ENCODE results near the gene GSTM3. TPM values are rescaled to one million over a fixed set of nuclear protein-coding genes. Genes with fewer than 3 reads are reported as not detected.

Gene GSTM3
- total and polyA plus RNA-seq, 2 of the 13 experiments (the other 11 are each of a cell fraction or from before 2014, with no cell fraction given) = 127 to 142 TPM

DNA sequence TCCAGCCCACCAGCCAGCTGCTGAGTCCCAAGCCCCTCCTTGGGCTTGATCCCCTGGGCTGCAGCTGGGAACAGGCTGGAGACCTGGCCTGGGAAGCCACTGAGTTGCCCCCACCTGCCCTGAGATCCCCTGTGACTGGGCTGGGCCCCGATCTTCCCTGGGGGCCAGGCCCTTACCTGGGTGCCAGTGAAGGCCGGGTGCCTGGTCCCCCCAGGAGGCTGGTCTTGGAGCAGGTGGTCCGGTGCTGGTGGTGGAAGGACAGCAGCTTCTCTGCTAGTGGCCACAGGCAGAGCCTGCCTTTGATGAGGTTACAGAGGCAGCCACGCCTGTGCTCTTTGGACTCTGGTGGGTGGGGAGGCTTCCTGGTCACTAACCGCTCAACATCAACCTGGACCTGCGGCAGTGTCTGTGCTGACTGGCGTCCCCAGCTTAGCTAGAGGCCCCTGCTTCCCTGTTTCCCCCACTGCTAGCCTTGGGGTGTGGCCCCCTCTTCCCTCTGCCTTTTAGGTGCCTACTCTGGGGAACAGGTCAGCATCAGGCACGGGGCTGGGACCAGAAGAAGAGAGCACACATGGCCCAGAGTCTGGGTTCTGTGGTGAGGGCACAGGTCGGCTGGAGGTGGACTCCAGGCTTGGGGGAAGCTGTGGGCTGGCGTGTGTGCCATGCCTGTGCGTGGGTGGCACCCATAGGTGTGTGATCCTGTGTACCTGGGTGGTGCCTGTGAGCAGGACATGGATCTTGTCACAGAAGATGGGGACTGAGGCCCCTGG is 23.0 kb upstream of the GSTM3 start, which contains the start of gene EPS8L3 (continued):
- TF ChIP-seq GABPB1 (CRISPR knock-in tag; IDR thresholded peaks at IDR 0.05) (peak; percentile 59), CHD2 (IDR thresholded peaks at IDR 0.05; ENCODE audit: low read depth, low read length) (no peak), MYC (CRISPR knock-in tag; IDR thresholded peaks at IDR 0.05; ENCODE audit: borderline replicate concordance) (peak; percentile 89), SIN3A (IDR thresholded peaks at IDR 0.05; ENCODE audit: borderline replicate concordance, low read depth, low read length) (peak; percentile 79; the same call in 1 of the 2 replicates), TOE1 (CRISPR knock-in tag; IDR thresholded peaks at IDR 0.05) (no peak), SMARCE1 (IDR thresholded peaks at IDR 0.05; ENCODE audit: borderline replicate concordance) (no peak), U2AF1 (optimal IDR thresholded peaks at IDR 0.05; ENCODE audit: low read depth, low read length) (peak; percentile 82), ZNF34 (CRISPR knock-in tag; IDR thresholded peaks at IDR 0.05; ENCODE audit: borderline replicate concordance) (no peak), CHD4 (IDR thresholded peaks at IDR 0.05; ENCODE audit: borderline replicate concordance, low read length) (no peak), FOXO1 (CRISPR knock-in tag; IDR thresholded peaks at IDR 0.05) (peak; percentile 67), BCL6 (CRISPR knock-in tag; IDR thresholded peaks at IDR 0.05) (peak; percentile 32; the same call in 1 of the 2 replicates), UBTF (CRISPR knock-in tag; IDR thresholded peaks at IDR 0.05) (peak; percentile 81), NAIF1 (CRISPR knock-in tag; IDR thresholded peaks at IDR 0.05; ENCODE audit: borderline replicate concordance) (no peak), HIVEP1 (CRISPR knock-in tag; IDR thresholded peaks at IDR 0.05) (no peak), ZNF646 (CRISPR knock-in tag; IDR thresholded peaks at IDR 0.05) (no peak), PHF5A (CRISPR knock-in tag; IDR thresholded peaks at IDR 0.05; ENCODE audit: low read depth, unreplicated experiment) (no peak), ZNF674 (CRISPR knock-in tag; IDR thresholded peaks at IDR 0.05; ENCODE audit: low read depth) (no peak), SIN3B (IDR thresholded peaks at IDR 0.05; ENCODE audit: low read length) (no peak), AHR (CRISPR knock-in tag; IDR thresholded peaks at IDR 0.05) (peak; percentile 84), MAX (IDR thresholded peaks at IDR 0.05) (peak; percentile 82)
- TF ChIP-seq, protein P1, sequence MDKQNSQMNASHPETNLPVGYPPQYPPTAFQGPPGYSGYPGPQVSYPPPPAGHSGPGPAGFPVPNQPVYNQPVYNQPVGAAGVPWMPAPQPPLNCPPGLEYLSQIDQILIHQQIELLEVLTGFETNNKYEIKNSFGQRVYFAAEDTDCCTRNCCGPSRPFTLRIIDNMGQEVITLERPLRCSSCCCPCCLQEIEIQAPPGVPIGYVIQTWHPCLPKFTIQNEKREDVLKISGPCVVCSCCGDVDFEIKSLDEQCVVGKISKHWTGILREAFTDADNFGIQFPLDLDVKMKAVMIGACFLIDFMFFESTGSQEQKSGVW (CRISPR knock-in tag; IDR thresholded peaks at IDR 0.05; ENCODE audit: borderline replicate concordance) = no peak

Data from HepG2 (cell line).